Germinal center (tissue), 1 donor: ENCODE data around the gene CCDC93.

Experiments
- DNase-seq: peaks from one replicate; pipeline ENCODE4 v3.0.0; 2012; ENCODE audit warnings: mixed read lengths, low spot score

Gene CCDC93

GRCh38 chr2:117888897-117889296, 125.0 kb downstream of the CCDC93 start:
- no peak for DNase-seq

GRCh38 chr2:117885308-117885707, 128.6 kb downstream of the CCDC93 start:
- no peak for DNase-seq

GRCh38 chr2:117879003-117879402, 134.9 kb downstream of the CCDC93 start:
- DNase-seq, result no peak

- no peak for DNase-seq
Observed at GRCh38 chr2:117875786-117876185, 138.1 kb downstream of the CCDC93 start.
